ENCODE measurements around the gene ANKH. TPM values are rescaled to one million over a fixed set of nuclear protein-coding genes. Genes with fewer than 3 reads are reported as not detected.

ANKH gene
- polyA plus RNA-seq, 3 donors: 2.4 to 6.3 (median 3.1) TPM

GRCh38 chr5:14842117-14842516 is 29.5 kb downstream of the ANKH start:
- Histone ChIP-seq H2AFZ (ENCODE audit: insufficient read depth, low read depth, low read length, poor library complexity, severe bottlenecking) (no peak overlapping the region), H3K27ac (ENCODE audit: low read depth in 1 of 2, low read length in 2 of 2) (no peak overlapping the region), H3K9ac (ENCODE audit: insufficient read depth, low read length, poor library complexity, severe bottlenecking) (no peak overlapping the region), H3K4me3 (replicated peaks in 1 of 3; ENCODE audit: low read depth in 2 of 3, low read length in 3 of 3) (no peak overlapping the region), H3K9me3 (replicated peaks in 1 of 2; ENCODE audit: control insufficient read depth in 1 of 2, insufficient read depth in 1 of 2, low read length in 2 of 2) (no peaks in the 10 kb centered on the region), H3K4me2 (replicated peaks; ENCODE audit: extremely low read depth, low read length, poor library complexity, severe bottlenecking) (no peak overlapping the region), H3K79me2 (ENCODE audit: insufficient read depth, low read length) (no peaks in the 10 kb centered on the region), H3K27me3 (ENCODE audit: control insufficient read depth in 2 of 2, insufficient read depth in 2 of 2, low read length in 2 of 2) (no peaks in the 10 kb centered on the region), H3K4me1 (ENCODE audit: control insufficient read depth in 1 of 2, insufficient read depth in 2 of 2, low read length in 2 of 2) (no peaks in the 10 kb centered on the region), H3K36me3 (replicated peaks in 1 of 2; ENCODE audit: control insufficient read depth in 1 of 2, insufficient read depth in 2 of 2, low read length in 2 of 2) (no peaks in the 10 kb centered on the region), H4K20me1 (ENCODE audit: insufficient read depth, low read length) (no peaks in the 10 kb centered on the region)
- TF ChIP-seq CTCF (IDR thresholded peaks at IDR 0.05): no peak
- Mint-ChIP-seq H3K27ac (peak overlapping the region in 1 of 7 donors; percentile 80), H3K9me3 (peaks cover 0 to 4% (median 0%) of the 10 kb centered on the region in 7 donors), H3K4me3 (no peak overlapping the region), H3K27me3 (ENCODE audit: low read depth in 3 of 3) (no peaks in the 10 kb centered on the region), H3K36me3 (peaks cover 0 to 5% of the 10 kb centered on the region in 2 donors), H3K4me1 (no peaks in the 10 kb centered on the region)
- intact Hi-C loops (cut with micrococcal nuclease): no loop called here
- 100% methylated on average over 1 of the region's 4 CpGs for WGBS (ENCODE audit: insufficient coverage)
- DNase-seq: no peak

- Mint-ChIP-seq H3K4me3 (no peak overlapping the region), H3K4me1 (peaks cover 2% of the 10 kb centered on the region), H3K27ac (no peak overlapping the region), H3K9me3 (peaks cover 0 to 6% (median 3%) of the 10 kb centered on the region in 7 donors), H3K36me3 (peaks cover 0 to 5% of the 10 kb centered on the region in 2 donors), H3K27me3 (ENCODE audit: low read depth in 3 of 3) (no peaks in the 10 kb centered on the region)
- no peak for TF ChIP-seq CTCF (IDR thresholded peaks at IDR 0.05)
- no peak overlapping the region for H3K4me2 ChIP-seq (replicated peaks; ENCODE audit: extremely low read depth, low read length, poor library complexity, severe bottlenecking)
- H3K27me3 ChIP-seq (ENCODE audit: control insufficient read depth in 2 of 2, insufficient read depth in 2 of 2, low read length in 2 of 2): no peaks in the 10 kb centered on the region
- no CpG with 5 or more reads among the region's 3 CpGs for WGBS (ENCODE audit: insufficient coverage)
- no peak overlapping the region for H3K9ac ChIP-seq (ENCODE audit: insufficient read depth, low read length, poor library complexity, severe bottlenecking)
- no peaks in the 10 kb centered on the region for H4K20me1 ChIP-seq (ENCODE audit: insufficient read depth, low read length)
- DNase-seq: no peak
- H3K9me3 ChIP-seq (replicated peaks in 1 of 2; ENCODE audit: control insufficient read depth in 1 of 2, insufficient read depth in 1 of 2, low read length in 2 of 2): no peaks in the 10 kb centered on the region
- H3K36me3 ChIP-seq (replicated peaks in 1 of 2; ENCODE audit: control insufficient read depth in 1 of 2, insufficient read depth in 2 of 2, low read length in 2 of 2): no peaks in the 10 kb centered on the region
- no peak overlapping the region for H2AFZ ChIP-seq (ENCODE audit: insufficient read depth, low read depth, low read length, poor library complexity, severe bottlenecking)
- no peaks in the 10 kb centered on the region for H3K79me2 ChIP-seq (ENCODE audit: insufficient read depth, low read length)
- no peak overlapping the region for H3K27ac ChIP-seq (ENCODE audit: low read depth in 1 of 2, low read length in 2 of 2)
- intact Hi-C loops (cut with micrococcal nuclease): no loop called here
- H3K4me1 ChIP-seq (ENCODE audit: control insufficient read depth in 1 of 2, insufficient read depth in 2 of 2, low read length in 2 of 2): no peaks in the 10 kb centered on the region
- H3K4me3 ChIP-seq (replicated peaks in 1 of 3; ENCODE audit: low read depth in 2 of 3, low read length in 3 of 3): no peak overlapping the region
Measured at GRCh38 chr5:14840624-14841023, 31.0 kb downstream of the ANKH start.
